AG04450 (cell line): ENCODE measurements around the gene HFM1. TPM values are rescaled to one million over a fixed set of nuclear protein-coding genes. Genes with fewer than 3 reads are reported as not detected.
"Not testable (repeated sequence)": the region's sequence is repeated elsewhere in the genome, so short reads cannot be mapped to it uniquely, and the experiment has no call there.

Experiments used
- CTCF ChIA-PET: fragments of 300-600, 350-600 bp; formaldehyde crosslinking; extraction: SDS; loops from one replicate; lab custom pipeline; 2022; ENCODE audit warnings: antibody characterized with exemption, inconsistent platforms; lab: Charles Lee
- POLR2A ChIA-PET: fragments of 350-600 bp; formaldehyde crosslinking; extraction: SDS; loops from one replicate; lab custom pipeline; 2021; ENCODE audit warnings: antibody characterized with exemption, inconsistent platforms; lab: Yijun Ruan, JAX
- DNase-seq: peaks from one replicate; pipeline ENCODE4 v3.0.0-alpha.2; 2011; ENCODE audit warnings: low read depth, low spot score
- H3K27ac ChIP-seq: one replicate; pipeline ENCODE4 v1.5.1; 2012; ENCODE audit warnings: low read depth, low read length, control low read depth
- H3K27me3 ChIP-seq: one replicate; pipeline ENCODE4 v1.6.0; 2012; ENCODE audit warnings: low read length; ENCODE audit not compliant: control insufficient read depth, insufficient read depth
- H3K4me3 ChIP-seq: 2 replicates; pipeline ENCODE4 v1.5.1; 2011; ENCODE audit warnings: mild to moderate bottlenecking, low read depth, low read length, control low read depth
- H3K9me3 ChIP-seq: 2 replicates; pipeline ENCODE4 v1.5.1; 2012; ENCODE audit warnings: low read length; ENCODE audit not compliant: control insufficient read depth, insufficient read depth
- polyA plus RNA-seq: library from polyadenylated mRNA; depleted of rRNA; stranded (reverse); fragments of >200 nt; gene quantifications from 2 replicates; pipeline ENCODE4 v1.2.3, GENCODE V29; 2011
- TF ChIP-seq, protein P1 (sequence below): IDR thresholded peaks from 2 replicates; pipeline ENCODE4 v1.5.1; 2011; ENCODE audit warnings: low read depth, low read length, control low read depth, inconsistent platforms

The HFM1 gene
- polyA plus RNA-seq, 1 experiment = 0.04 TPM

DNA sequence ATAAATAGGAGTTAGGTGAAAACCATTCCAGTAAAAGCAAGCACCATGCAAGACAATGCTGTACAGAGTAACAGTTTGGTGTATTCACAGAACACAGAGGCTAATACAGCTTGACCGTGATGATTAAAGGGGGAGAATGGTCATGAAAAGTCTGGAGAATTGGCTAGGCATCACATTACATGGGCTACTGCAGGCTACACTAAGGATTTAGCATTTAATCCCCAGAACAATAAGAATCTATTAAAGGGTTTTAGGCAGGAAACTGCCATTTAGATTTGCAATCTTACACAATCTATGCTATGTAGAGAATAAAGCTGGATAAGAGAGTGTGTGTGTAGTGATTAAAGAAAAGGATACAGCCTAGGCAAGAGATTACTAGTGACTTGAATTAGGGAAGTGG lies 30.6 kb downstream of the HFM1 start:
- H3K9me3 ChIP-seq = no peaks in the 10 kb centered on the region
- CTCF ChIA-PET = no interaction called here
- H3K27ac ChIP-seq = no peak overlapping the region
- POLR2A ChIA-PET = no interaction called here
- DNase-seq = no peak
- TF ChIP-seq, protein P1, sequence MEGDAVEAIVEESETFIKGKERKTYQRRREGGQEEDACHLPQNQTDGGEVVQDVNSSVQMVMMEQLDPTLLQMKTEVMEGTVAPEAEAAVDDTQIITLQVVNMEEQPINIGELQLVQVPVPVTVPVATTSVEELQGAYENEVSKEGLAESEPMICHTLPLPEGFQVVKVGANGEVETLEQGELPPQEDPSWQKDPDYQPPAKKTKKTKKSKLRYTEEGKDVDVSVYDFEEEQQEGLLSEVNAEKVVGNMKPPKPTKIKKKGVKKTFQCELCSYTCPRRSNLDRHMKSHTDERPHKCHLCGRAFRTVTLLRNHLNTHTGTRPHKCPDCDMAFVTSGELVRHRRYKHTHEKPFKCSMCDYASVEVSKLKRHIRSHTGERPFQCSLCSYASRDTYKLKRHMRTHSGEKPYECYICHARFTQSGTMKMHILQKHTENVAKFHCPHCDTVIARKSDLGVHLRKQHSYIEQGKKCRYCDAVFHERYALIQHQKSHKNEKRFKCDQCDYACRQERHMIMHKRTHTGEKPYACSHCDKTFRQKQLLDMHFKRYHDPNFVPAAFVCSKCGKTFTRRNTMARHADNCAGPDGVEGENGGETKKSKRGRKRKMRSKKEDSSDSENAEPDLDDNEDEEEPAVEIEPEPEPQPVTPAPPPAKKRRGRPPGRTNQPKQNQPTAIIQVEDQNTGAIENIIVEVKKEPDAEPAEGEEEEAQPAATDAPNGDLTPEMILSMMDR = no peak
- no peak overlapping the region for H3K4me3 ChIP-seq
- no peaks in the 10 kb centered on the region for H3K27me3 ChIP-seq

DNA sequence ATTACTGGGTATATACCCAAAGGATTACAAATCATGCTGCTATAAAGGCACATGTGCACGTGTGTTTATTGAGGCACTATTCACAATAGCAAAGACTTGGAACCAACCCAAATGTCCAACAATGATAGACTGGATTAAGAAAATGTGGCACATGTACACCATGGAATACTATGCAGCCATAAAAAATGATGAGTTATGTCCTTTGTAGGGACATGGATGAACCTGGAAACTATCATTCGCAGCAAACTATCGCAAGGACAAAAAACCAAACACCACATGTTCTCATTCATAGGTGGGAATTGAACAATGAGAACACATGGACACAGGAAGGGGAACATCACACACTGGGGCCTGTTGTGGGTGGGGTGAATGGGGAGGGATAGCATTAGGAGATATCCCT lies 32.4 kb downstream of the HFM1 start:
- POLR2A ChIA-PET, DNase-seq, H3K4me3 ChIP-seq, H3K27me3 ChIP-seq, H3K27ac ChIP-seq, CTCF ChIA-PET, H3K9me3 ChIP-seq: not testable (repeated sequence)

DNA sequence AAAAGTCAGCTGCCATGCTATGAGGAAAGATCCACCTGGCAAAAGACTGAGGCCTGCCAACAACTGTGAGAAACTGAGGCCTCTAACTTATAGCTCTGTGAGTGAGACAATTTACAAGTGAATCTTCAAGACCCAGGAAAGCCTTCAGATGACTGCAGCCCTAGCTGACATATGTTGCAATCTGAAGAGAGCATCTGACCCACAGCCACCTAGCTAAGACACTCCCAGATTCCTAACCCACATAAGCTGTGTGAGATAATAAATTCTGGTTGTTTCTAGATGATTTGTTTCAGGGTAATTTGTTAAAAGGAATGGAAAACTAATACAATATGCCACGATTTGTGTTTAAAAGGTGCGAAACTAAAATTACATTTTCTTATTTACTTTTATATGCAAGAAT lies 55.1 kb downstream of the HFM1 start:
- TF ChIP-seq, protein P1 = no peak
- no peak overlapping the region for H3K27ac ChIP-seq
- no peak overlapping the region for H3K4me3 ChIP-seq
- DNase-seq = no peak
- CTCF ChIA-PET = no interaction called here
- H3K27me3 ChIP-seq = no peaks in the 10 kb centered on the region
- POLR2A ChIA-PET = no interaction called here
- H3K9me3 ChIP-seq = no peaks in the 10 kb centered on the region

DNA sequence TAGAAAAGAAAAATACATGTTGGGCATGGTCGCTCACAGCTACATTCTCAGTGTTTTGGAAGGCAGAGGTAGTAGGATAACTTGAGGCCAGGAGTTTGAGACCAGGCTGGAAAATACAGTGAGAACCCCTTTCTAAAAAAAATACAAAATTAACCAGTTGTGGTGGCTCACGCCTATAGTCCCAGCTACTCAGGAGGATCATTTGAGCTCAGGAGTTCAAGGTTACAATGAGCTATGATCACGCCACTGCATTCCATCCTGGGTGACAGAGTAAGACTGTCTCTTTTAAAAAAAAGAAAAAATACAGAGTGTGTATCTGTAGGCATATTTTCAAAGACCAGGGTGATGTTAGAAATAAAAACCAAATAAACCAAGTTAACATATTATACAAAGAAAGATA lies 57.8 kb downstream of the HFM1 start:
- CTCF ChIA-PET = no interaction called here
- TF ChIP-seq, protein P1 = no peak
- no peak for DNase-seq

DNA sequence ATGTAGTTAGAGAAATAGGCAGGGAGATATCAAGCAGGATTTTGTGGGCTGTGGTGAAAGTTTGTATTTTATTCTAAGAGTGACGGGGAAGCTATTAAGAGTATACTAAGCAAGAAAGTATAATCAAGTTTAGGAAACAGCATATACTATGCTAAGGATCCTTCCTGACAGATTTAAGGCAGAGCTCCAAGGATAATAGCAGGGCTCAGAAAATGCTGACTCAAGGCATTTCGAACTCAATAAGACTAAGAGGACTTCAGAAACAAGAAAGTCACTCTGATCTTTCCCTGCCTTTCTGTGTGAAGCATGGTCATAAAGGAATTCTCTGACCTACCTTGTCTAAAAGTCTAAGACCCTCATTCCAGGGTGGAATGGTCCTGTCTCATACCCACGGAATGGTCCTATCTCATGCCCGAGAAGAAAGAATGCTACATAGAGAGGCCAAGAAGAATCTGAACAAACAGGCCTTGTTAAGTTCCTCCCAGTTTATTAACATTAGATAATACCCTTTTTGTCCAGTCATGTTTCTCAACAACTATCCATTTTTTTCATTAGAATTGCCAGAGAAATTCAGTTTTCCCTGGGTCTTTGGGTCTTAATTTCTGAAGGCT lies 59.1 kb downstream of the HFM1 start:
- CTCF ChIA-PET = no interaction called here
- DNase-seq = no peak
- Histone ChIP-seq H3K27ac (no peak overlapping the region), H3K9me3 (no peaks in the 10 kb centered on the region), H3K27me3 (no peaks in the 10 kb centered on the region), H3K4me3 (no peak overlapping the region)
- TF ChIP-seq, protein P1 = no peak
- POLR2A ChIA-PET = no interaction called here

More for the DNA sequence above, 57.8 kb downstream of the HFM1 start:
- no peaks in the 10 kb centered on the region for H3K27me3 ChIP-seq
- H3K9me3 ChIP-seq = no peaks in the 10 kb centered on the region
- POLR2A ChIA-PET = no interaction called here
- H3K4me3 ChIP-seq = no peak overlapping the region
- no peak overlapping the region for H3K27ac ChIP-seq
